ENCODE results near the gene OR6A2.
"Not testable (repeated sequence)": the region's sequence is repeated elsewhere in the genome, so short reads cannot be mapped to it uniquely, and the experiment has no call there.

Gene OR6A2

GRCh38 chr11:6813656-6814055 lies 14.2 kb upstream of the OR6A2 start:
- H3K56ac ChIP-seq (ENCODE audit: low read length) = no peak overlapping the region
- WGBS (ENCODE audit: extremely low coverage, insufficient coverage, low lambda C conversion rate) = no CpG with 5 or more reads among the region's 2 CpGs
- no peak for DNase-seq
- H2BK15ac ChIP-seq (replicated peaks; ENCODE audit: low read depth) = no peak overlapping the region
- H3K4ac ChIP-seq (ENCODE audit: low read depth, low read length) = no peak overlapping the region
- no peaks in the 10 kb centered on the region for H3K4me1 ChIP-seq (ENCODE audit: control insufficient read depth, low read depth, low read length)
- H3K27ac ChIP-seq (ENCODE audit: low read depth, low read length) = no peak overlapping the region
- H4K5ac ChIP-seq (ENCODE audit: low read length) = no peak overlapping the region
- no peak overlapping the region for H3K9ac ChIP-seq (ENCODE audit: low read length)
- H3K4me3 ChIP-seq (ENCODE audit: low read length) = no peak overlapping the region
- no peak overlapping the region for H4K8ac ChIP-seq (ENCODE audit: low read depth, low read length)
- H3K4me2 ChIP-seq (ENCODE audit: low read length) = no peak overlapping the region
- H3K79me1 ChIP-seq (ENCODE audit: low read length) = no peaks in the 10 kb centered on the region
- no peak overlapping the region for H3K23ac ChIP-seq (ENCODE audit: low read length)
- H3K18ac ChIP-seq (ENCODE audit: low read length) = no peak overlapping the region
- no peak overlapping the region for H2AK5ac ChIP-seq (ENCODE audit: low read length)
- H3K27me3 ChIP-seq (ENCODE audit: insufficient read depth, low read length, poor library complexity) = no peaks in the 10 kb centered on the region
- no peak overlapping the region for H2BK120ac ChIP-seq (ENCODE audit: low read depth, low read length)
- no peaks in the 10 kb centered on the region for H3K36me3 ChIP-seq (ENCODE audit: control insufficient read depth, insufficient read depth, low read length)
- H2BK5ac ChIP-seq (ENCODE audit: low read length) = no peak overlapping the region
- H3K79me2 ChIP-seq (ENCODE audit: control insufficient read depth, insufficient read depth, low read length) = no peaks in the 10 kb centered on the region

GRCh38 chr11:6812390-6813005 lies 13.0 kb upstream of the OR6A2 start:
- Histone ChIP-seq H3K56ac (ENCODE audit: low read length) (no peak overlapping the region), H2BK15ac (replicated peaks; ENCODE audit: low read depth) (no peak overlapping the region), H2BK120ac (ENCODE audit: low read depth, low read length) (no peak overlapping the region), H2BK5ac (ENCODE audit: low read length) (no peak overlapping the region), H3K4me3 (ENCODE audit: low read length) (no peak overlapping the region), H3K18ac (ENCODE audit: low read length) (no peak overlapping the region), H3K4ac (ENCODE audit: low read depth, low read length) (no peak overlapping the region), H3K27me3 (ENCODE audit: insufficient read depth, low read length, poor library complexity) (no peaks in the 10 kb centered on the region), H3K79me1 (ENCODE audit: low read length) (no peaks in the 10 kb centered on the region), H4K8ac (ENCODE audit: low read depth, low read length) (no peak overlapping the region), H3K79me2 (ENCODE audit: control insufficient read depth, insufficient read depth, low read length) (no peaks in the 10 kb centered on the region), H3K4me1 (ENCODE audit: control insufficient read depth, low read depth, low read length) (no peaks in the 10 kb centered on the region), H3K9ac (ENCODE audit: low read length) (no peak overlapping the region), H2AK5ac (ENCODE audit: low read length) (no peak overlapping the region), H3K27ac (ENCODE audit: low read depth, low read length) (no peak overlapping the region), H3K4me2 (ENCODE audit: low read length) (no peak overlapping the region), H3K23ac (ENCODE audit: low read length) (no peak overlapping the region), H4K5ac (ENCODE audit: low read length) (no peak overlapping the region), H3K36me3 (ENCODE audit: control insufficient read depth, insufficient read depth, low read length) (no peaks in the 10 kb centered on the region)
- WGBS (ENCODE audit: extremely low coverage, insufficient coverage, low lambda C conversion rate) = no CpG with 5 or more reads among the region's 6 CpGs
- DNase-seq = peak; percentile 76

DNA sequence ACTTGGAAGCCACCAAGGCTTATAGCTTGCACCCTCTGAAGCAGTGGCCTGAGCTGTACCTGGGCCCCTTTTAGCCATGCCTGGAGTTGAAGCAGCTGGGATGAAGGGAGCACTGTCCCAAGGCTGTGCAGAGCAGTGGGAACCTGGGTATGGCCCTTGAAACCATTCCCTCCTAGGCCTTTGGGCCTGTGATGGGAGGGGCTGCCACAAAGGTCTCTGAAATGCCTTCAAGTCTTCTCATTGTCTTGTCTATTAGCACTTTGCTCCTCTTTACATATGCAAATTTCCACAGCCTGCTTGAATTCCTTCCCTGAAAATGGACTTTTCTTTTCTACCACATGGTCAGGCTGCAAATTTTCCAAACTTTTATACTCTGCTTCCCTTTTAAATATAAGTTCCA lies 1.6 kb upstream of the OR6A2 start:
- H3K4me1 ChIP-seq (ENCODE audit: control insufficient read depth, low read depth, low read length); H2BK5ac ChIP-seq (ENCODE audit: low read length); H4K5ac ChIP-seq (ENCODE audit: low read length); H2BK120ac ChIP-seq (ENCODE audit: low read depth, low read length); H3K79me1 ChIP-seq (ENCODE audit: low read length); H2AK5ac ChIP-seq (ENCODE audit: low read length); H3K4ac ChIP-seq (ENCODE audit: low read depth, low read length); DNase-seq; H3K23ac ChIP-seq (ENCODE audit: low read length); H3K27ac ChIP-seq (ENCODE audit: low read depth, low read length); H3K9ac ChIP-seq (ENCODE audit: low read length); H3K56ac ChIP-seq (ENCODE audit: low read length); H3K18ac ChIP-seq (ENCODE audit: low read length); H3K4me3 ChIP-seq (ENCODE audit: low read length); H2BK15ac ChIP-seq (replicated peaks; ENCODE audit: low read depth); H3K27me3 ChIP-seq (ENCODE audit: insufficient read depth, low read length, poor library complexity); H3K79me2 ChIP-seq (ENCODE audit: control insufficient read depth, insufficient read depth, low read length); H3K36me3 ChIP-seq (ENCODE audit: control insufficient read depth, insufficient read depth, low read length); H3K4me2 ChIP-seq (ENCODE audit: low read length); H4K8ac ChIP-seq (ENCODE audit: low read depth, low read length): not testable (repeated sequence)

DNA sequence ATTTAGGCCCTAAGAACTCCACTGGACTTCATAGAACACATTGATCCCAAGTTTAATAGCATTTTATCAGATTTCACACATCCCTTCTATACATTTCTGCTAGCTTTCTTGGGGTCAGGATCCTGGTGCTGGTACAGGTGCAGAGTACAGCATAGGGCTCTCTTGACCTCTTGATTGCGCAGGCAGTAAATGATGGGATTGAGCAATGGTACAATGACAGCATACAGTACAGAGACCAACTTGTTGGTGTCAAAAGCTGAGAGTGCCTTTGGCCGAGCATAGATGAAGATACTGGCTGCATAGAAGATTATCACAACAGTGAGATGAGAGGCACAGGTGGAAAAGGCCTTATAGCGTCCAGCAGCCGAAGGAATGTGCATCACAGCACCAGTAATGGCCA lies 4.8 kb downstream of the OR6A2 start:
- no peak overlapping the region for H3K4me2 ChIP-seq (ENCODE audit: low read length)
- no peak overlapping the region for H4K8ac ChIP-seq (ENCODE audit: low read depth, low read length)
- no peaks in the 10 kb centered on the region for H3K4me1 ChIP-seq (ENCODE audit: control insufficient read depth, low read depth, low read length)
- no peak overlapping the region for H3K4me3 ChIP-seq (ENCODE audit: low read length)
- H2BK120ac ChIP-seq (ENCODE audit: low read depth, low read length) = no peak overlapping the region
- no CpG with 5 or more reads among the region's 4 CpGs for WGBS (ENCODE audit: extremely low coverage, insufficient coverage, low lambda C conversion rate)
- no peak overlapping the region for H3K56ac ChIP-seq (ENCODE audit: low read length)
- no peak overlapping the region for H3K9ac ChIP-seq (ENCODE audit: low read length)
- H3K27ac ChIP-seq (ENCODE audit: low read depth, low read length) = no peak overlapping the region
- no peak overlapping the region for H3K23ac ChIP-seq (ENCODE audit: low read length)
- H3K27me3 ChIP-seq (ENCODE audit: insufficient read depth, low read length, poor library complexity) = no peaks in the 10 kb centered on the region
- no peak for DNase-seq
- no peak overlapping the region for H3K4ac ChIP-seq (ENCODE audit: low read depth, low read length)
- no peaks in the 10 kb centered on the region for H3K79me1 ChIP-seq (ENCODE audit: low read length)
- H3K36me3 ChIP-seq (ENCODE audit: control insufficient read depth, insufficient read depth, low read length) = no peaks in the 10 kb centered on the region
- no peak overlapping the region for H2AK5ac ChIP-seq (ENCODE audit: low read length)
- H2BK15ac ChIP-seq (replicated peaks; ENCODE audit: low read depth) = no peak overlapping the region
- H3K18ac ChIP-seq (ENCODE audit: low read length) = no peak overlapping the region
- H3K79me2 ChIP-seq (ENCODE audit: control insufficient read depth, insufficient read depth, low read length) = no peaks in the 10 kb centered on the region
- no peak overlapping the region for H2BK5ac ChIP-seq (ENCODE audit: low read length)
- H4K5ac ChIP-seq (ENCODE audit: low read length) = no peak overlapping the region

DNA sequence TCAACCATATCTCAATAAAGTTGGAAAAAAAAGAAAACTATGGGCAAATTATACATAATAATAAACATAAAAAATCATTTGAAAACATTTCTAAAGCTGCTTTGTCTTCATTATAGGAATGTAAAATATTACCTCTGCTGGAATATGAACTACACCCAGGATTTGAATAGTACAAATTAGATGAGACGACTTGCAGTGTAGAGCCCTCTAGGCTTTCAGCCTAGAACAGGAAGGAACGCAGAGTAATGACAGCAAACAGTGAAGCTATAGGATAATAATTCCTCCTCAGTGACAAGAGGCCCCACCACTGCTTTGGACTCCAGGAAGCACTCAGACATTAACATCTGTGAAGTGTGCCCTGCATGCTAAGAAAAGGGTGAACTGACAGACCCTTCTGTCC lies 8.9 kb downstream of the OR6A2 start:
- no peaks in the 10 kb centered on the region for H3K27me3 ChIP-seq (ENCODE audit: insufficient read depth, low read length, poor library complexity)
- no peak overlapping the region for H3K23ac ChIP-seq (ENCODE audit: low read length)
- no peak overlapping the region for H4K8ac ChIP-seq (ENCODE audit: low read depth, low read length)
- no peak for DNase-seq
- H3K79me1 ChIP-seq (ENCODE audit: low read length) = no peaks in the 10 kb centered on the region
- H3K18ac ChIP-seq (ENCODE audit: low read length) = no peak overlapping the region
- H3K4me1 ChIP-seq (ENCODE audit: control insufficient read depth, low read depth, low read length) = no peaks in the 10 kb centered on the region
- no peak overlapping the region for H3K4me3 ChIP-seq (ENCODE audit: low read length)
- H3K4me2 ChIP-seq (ENCODE audit: low read length) = no peak overlapping the region
- no peak overlapping the region for H4K5ac ChIP-seq (ENCODE audit: low read length)
- H2BK120ac ChIP-seq (ENCODE audit: low read depth, low read length) = no peak overlapping the region
- no peak overlapping the region for H3K9ac ChIP-seq (ENCODE audit: low read length)
- H3K27ac ChIP-seq (ENCODE audit: low read depth, low read length) = no peak overlapping the region
- WGBS (ENCODE audit: extremely low coverage, insufficient coverage, low lambda C conversion rate) = no CpG with 5 or more reads among the region's 2 CpGs
- H2AK5ac ChIP-seq (ENCODE audit: low read length) = no peak overlapping the region
- H3K79me2 ChIP-seq (ENCODE audit: control insufficient read depth, insufficient read depth, low read length) = no peaks in the 10 kb centered on the region
- H2BK5ac ChIP-seq (ENCODE audit: low read length) = no peak overlapping the region
- no peak overlapping the region for H3K56ac ChIP-seq (ENCODE audit: low read length)
- H3K4ac ChIP-seq (ENCODE audit: low read depth, low read length) = no peak overlapping the region
- no peak overlapping the region for H2BK15ac ChIP-seq (replicated peaks; ENCODE audit: low read depth)
- no peaks in the 10 kb centered on the region for H3K36me3 ChIP-seq (ENCODE audit: control insufficient read depth, insufficient read depth, low read length)

- Histone ChIP-seq H2BK5ac (ENCODE audit: low read length) (no peak within 1 kb of the TSS), H2BK15ac (replicated peaks; ENCODE audit: low read depth) (no peak within 1 kb of the TSS), H3K36me3 (ENCODE audit: control insufficient read depth, insufficient read depth, low read length) (no peaks in the 10 kb centered on the region), H3K27me3 (ENCODE audit: insufficient read depth, low read length, poor library complexity) (no peaks in the 10 kb centered on the region), H3K9ac (ENCODE audit: low read length) (no peak within 1 kb of the TSS), H3K23ac (ENCODE audit: low read length) (no peak within 1 kb of the TSS), H3K79me2 (ENCODE audit: control insufficient read depth, insufficient read depth, low read length) (no peaks in the 10 kb centered on the region), H3K18ac (ENCODE audit: low read length) (no peak within 1 kb of the TSS), H4K8ac (ENCODE audit: low read depth, low read length) (no peak within 1 kb of the TSS), H3K4me3 (ENCODE audit: low read length) (no peak within 1 kb of the TSS), H3K56ac (ENCODE audit: low read length) (no peak within 1 kb of the TSS), H3K4me1 (ENCODE audit: control insufficient read depth, low read depth, low read length) (no peaks in the 10 kb centered on the region), H2AK5ac (ENCODE audit: low read length) (no peak within 1 kb of the TSS), H3K79me1 (ENCODE audit: low read length) (no peaks in the 10 kb centered on the region), H4K5ac (ENCODE audit: low read length) (no peak within 1 kb of the TSS), H3K4me2 (ENCODE audit: low read length) (no peak within 1 kb of the TSS), H3K27ac (ENCODE audit: low read depth, low read length) (no peak within 1 kb of the TSS), H3K4ac (ENCODE audit: low read depth, low read length) (no peak within 1 kb of the TSS), H2BK120ac (ENCODE audit: low read depth, low read length) (no peak within 1 kb of the TSS)
- WGBS (ENCODE audit: extremely low coverage, insufficient coverage, low lambda C conversion rate) = no CpG with 5 or more reads among the region's 2 CpGs
- DNase-seq = no peak
Observed at GRCh38 chr11:6782720-6783119, 16.8 kb downstream of the OR6A2 start, which contains the start of gene OR2AG1. Gene OR2AG1, plus strand, starts transcription at chr11:6783020. Its CDS starts 2,018 bp downstream, at chr11:6785038.

All from mesendoderm (in vitro differentiated cells).